ENCODE data around the gene POMP. TPM values are rescaled to one million over a fixed set of nuclear protein-coding genes. Genes with fewer than 3 reads are reported as not detected.
A peak's percentile ranks its signal among the peaks of the same experiment; 100 is the strongest.

Gene POMP
- polyA plus RNA-seq, 2 of the 4 experiments (the other 2 are of a cell fraction) = 105 to 111 TPM

- H3K4me1 ChIP-seq = peaks cover 15% of the 10 kb centered on the region; the same call in 2 of the 3 replicates
- no peak overlapping the region for H3K4me2 ChIP-seq
- no peak overlapping the region for H3K27ac ChIP-seq
- ChIA-PET POLR2A (no interaction called here), CTCF (interaction anchor here (0.7 kb wide), 1 partner anchor 754 kb away, joined by 3 read pairs; no protein-coding TSS in a partner anchor)
- TF ChIP-seq BHLHE40 (IDR thresholded peaks at IDR 0.05; ENCODE audit: low read depth, low read length) = no peak
- no peak for TF ChIP-seq KDM5A (IDR thresholded peaks at IDR 0.05)
- TF ChIP-seq RCOR1 (IDR thresholded peaks at IDR 0.05; ENCODE audit: low read depth, low read length) = no peak
- no peak for TF ChIP-seq FOSL2 (IDR thresholded peaks at IDR 0.05)
- TF ChIP-seq FOSL2 (CRISPR knock-in tag; IDR thresholded peaks at IDR 0.05) = no peak
- TF ChIP-seq NPAS2 (CRISPR knock-in tag; IDR thresholded peaks at IDR 0.05; ENCODE audit: borderline replicate concordance) = no peak
- no peak for TF ChIP-seq CBX2 (IDR thresholded peaks at IDR 0.05; ENCODE audit: borderline replicate concordance, low read depth)
- no peak for TF ChIP-seq JUN (IDR thresholded peaks at IDR 0.05)
- TF ChIP-seq, protein P1, sequence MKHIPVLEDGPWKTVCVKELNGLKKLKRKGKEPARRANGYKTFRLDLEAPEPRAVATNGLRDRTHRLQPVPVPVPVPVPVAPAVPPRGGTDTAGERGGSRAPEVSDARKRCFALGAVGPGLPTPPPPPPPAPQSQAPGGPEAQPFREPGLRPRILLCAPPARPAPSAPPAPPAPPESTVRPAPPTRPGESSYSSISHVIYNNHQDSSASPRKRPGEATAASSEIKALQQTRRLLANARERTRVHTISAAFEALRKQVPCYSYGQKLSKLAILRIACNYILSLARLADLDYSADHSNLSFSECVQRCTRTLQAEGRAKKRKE (CRISPR knock-in tag; IDR thresholded peaks at IDR 0.05; ENCODE audit: low read depth) = no peak
- TF ChIP-seq ELK1 (IDR thresholded peaks at IDR 0.05; ENCODE audit: low read depth, low read length) = no peak
- TF ChIP-seq POLR2AphosphoS2 (conservative IDR thresholded peaks at IDR 0.05; ENCODE audit: low read length) = no peak
- no peak overlapping the region for H3K4me3 ChIP-seq
- ATAC-seq = no peak
- no peaks in the 10 kb centered on the region for H3K9me3 ChIP-seq
- no peak for FAIRE-seq
- WGBS (ENCODE audit: missing lambda C conversion rate) = 87% methylated on average over 3 of the region's 3 CpGs
- DNase-seq (ENCODE audit: low read depth in 1 of 2, low spot score in 1 of 2) = no peak
These were observed 3.4 kb upstream of the POMP start for GRCh38 chr13:28655561-28655960.

GRCh38 chr13:28657784-28658538, 969 bp upstream of the POMP start:
- TF ChIP-seq ESRRA (IDR thresholded peaks at IDR 0.05; ENCODE audit: borderline replicate concordance, low read length) = no peak
- no peak for TF ChIP-seq CBX2 (IDR thresholded peaks at IDR 0.05; ENCODE audit: borderline replicate concordance, low read depth)
- TF ChIP-seq EHMT2 (IDR thresholded peaks at IDR 0.05; ENCODE audit: low read depth) = no peak
- no peak for TF ChIP-seq FOXS1 (CRISPR knock-in tag; IDR thresholded peaks at IDR 0.05)
- no peak for TF ChIP-seq ELK1 (IDR thresholded peaks at IDR 0.05; ENCODE audit: low read depth, low read length)
- no peak for TF ChIP-seq SREBF2 (IDR thresholded peaks at IDR 0.05)
- no peak for TF ChIP-seq E2F6 (IDR thresholded peaks at IDR 0.05; ENCODE audit: borderline replicate concordance, low read depth)
- H3K4me3 ChIP-seq = peak overlapping the region; percentile 95
- ATAC-seq (no peak), DNase-seq (ENCODE audit: low read depth in 1 of 2, low spot score in 1 of 2) (peak in 1 of 2 experiments; percentile 11), FAIRE-seq (no peak)
- peak overlapping the region; percentile 88 for H3K4me2 ChIP-seq
- POLR2A ChIA-PET = interaction anchor here (0.6 to 1.6 kb wide), 3 partner anchors 9 to 139 kb away, joined by 3 to 7 read pairs (median 7); no protein-coding TSS in a partner anchor
- CTCF ChIA-PET = no interaction called here
- 52% methylated on average over 12 of the region's 12 CpGs for WGBS (ENCODE audit: missing lambda C conversion rate)
- H3K27ac ChIP-seq = peak overlapping the region; percentile 95 to 99
- H3K4me1 ChIP-seq = peaks cover 27% of the 10 kb centered on the region; the same call in 2 of the 3 replicates
- H3K9me3 ChIP-seq = no peaks in the 10 kb centered on the region

GRCh38 chr13:28658539-28658795, 463 bp upstream of the POMP start:
- Histone ChIP-seq H3K27ac (peak overlapping the region; percentile 95 to 99), H3K4me2 (peak overlapping the region; percentile 88), H3K9me3 (no peaks in the 10 kb centered on the region), H3K4me3 (peak overlapping the region; percentile 95), H3K4me1 (peaks cover 27% of the 10 kb centered on the region; the same call in 2 of the 3 replicates)
- DNase-seq (ENCODE audit: low read depth in 1 of 2, low spot score in 1 of 2) (no peak), ATAC-seq (peak; percentile 14 to 31; a peak in 3 of 6 replicates), FAIRE-seq (no peak)
- ChIA-PET POLR2A (interaction anchor here (0.6 to 1.6 kb wide), 3 partner anchors 10 to 138 kb away, joined by 3 to 7 read pairs (median 7); no protein-coding TSS in a partner anchor), CTCF (interaction anchor here (0.9 kb wide), 1 partner anchor 330 kb away, joined by 3 read pairs; no protein-coding TSS in a partner anchor)
- no peak for TF ChIP-seq CBX2 (IDR thresholded peaks at IDR 0.05; ENCODE audit: borderline replicate concordance, low read depth)
- TF ChIP-seq HOXB5 (CRISPR knock-in tag; IDR thresholded peaks at IDR 0.05) = no peak
- TF ChIP-seq, protein P2, sequence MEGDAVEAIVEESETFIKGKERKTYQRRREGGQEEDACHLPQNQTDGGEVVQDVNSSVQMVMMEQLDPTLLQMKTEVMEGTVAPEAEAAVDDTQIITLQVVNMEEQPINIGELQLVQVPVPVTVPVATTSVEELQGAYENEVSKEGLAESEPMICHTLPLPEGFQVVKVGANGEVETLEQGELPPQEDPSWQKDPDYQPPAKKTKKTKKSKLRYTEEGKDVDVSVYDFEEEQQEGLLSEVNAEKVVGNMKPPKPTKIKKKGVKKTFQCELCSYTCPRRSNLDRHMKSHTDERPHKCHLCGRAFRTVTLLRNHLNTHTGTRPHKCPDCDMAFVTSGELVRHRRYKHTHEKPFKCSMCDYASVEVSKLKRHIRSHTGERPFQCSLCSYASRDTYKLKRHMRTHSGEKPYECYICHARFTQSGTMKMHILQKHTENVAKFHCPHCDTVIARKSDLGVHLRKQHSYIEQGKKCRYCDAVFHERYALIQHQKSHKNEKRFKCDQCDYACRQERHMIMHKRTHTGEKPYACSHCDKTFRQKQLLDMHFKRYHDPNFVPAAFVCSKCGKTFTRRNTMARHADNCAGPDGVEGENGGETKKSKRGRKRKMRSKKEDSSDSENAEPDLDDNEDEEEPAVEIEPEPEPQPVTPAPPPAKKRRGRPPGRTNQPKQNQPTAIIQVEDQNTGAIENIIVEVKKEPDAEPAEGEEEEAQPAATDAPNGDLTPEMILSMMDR (IDR thresholded peaks at IDR 0.05) = no peak
- no peak for TF ChIP-seq POLR2A (IDR thresholded peaks at IDR 0.05; ENCODE audit: low read length)
- TF ChIP-seq CHD4 (IDR thresholded peaks at IDR 0.05; ENCODE audit: borderline replicate concordance) = no peak
- TF ChIP-seq E2F6 (IDR thresholded peaks at IDR 0.05; ENCODE audit: borderline replicate concordance, low read depth) = no peak
- 6% methylated on average over 8 of the region's 8 CpGs for WGBS (ENCODE audit: missing lambda C conversion rate)

Data from A549 (cell line).